Panc1 (cell line): Measurements from ENCODE around the gene PIERCE2.
A peak's percentile ranks its signal among the peaks of the same experiment; 100 is the strongest.

Experiments used
- CTCF ChIP-seq: fragments of 450-650 bp; IDR thresholded peaks from 2 replicates; pipeline ENCODE4 v1.5.1; 2017; ENCODE audit warnings: mild to moderate bottlenecking
- SIN3A ChIP-seq: IDR thresholded peaks from 2 replicates; pipeline ENCODE4 v1.6.1; 2012; ENCODE audit warnings: low read depth, mild to moderate bottlenecking, low read length, moderate library complexity, borderline replicate concordance; ENCODE audit not compliant: insufficient read depth

- TF ChIP-seq SIN3A: no peak
- peak; percentile 77 for TF ChIP-seq CTCF
Observed at GRCh38 chr15:55434989-55435825, 26.9 kb downstream of the PIERCE2 start.
